Epithelial cell of prostate (primary cell): Measurements from ENCODE around the gene TANGO6.

Experiments
- DNase-seq: peaks from one replicate; pipeline ENCODE4 v3.0.0-alpha.2; 2011; ENCODE audit warnings: low read depth, low spot score
- H3K27ac ChIP-seq: fragments of 450-650 bp; 2 replicates; pipeline ENCODE4 v1.5.1; 2017; ENCODE audit warnings: mild to moderate bottlenecking

The TANGO6 gene

DNA sequence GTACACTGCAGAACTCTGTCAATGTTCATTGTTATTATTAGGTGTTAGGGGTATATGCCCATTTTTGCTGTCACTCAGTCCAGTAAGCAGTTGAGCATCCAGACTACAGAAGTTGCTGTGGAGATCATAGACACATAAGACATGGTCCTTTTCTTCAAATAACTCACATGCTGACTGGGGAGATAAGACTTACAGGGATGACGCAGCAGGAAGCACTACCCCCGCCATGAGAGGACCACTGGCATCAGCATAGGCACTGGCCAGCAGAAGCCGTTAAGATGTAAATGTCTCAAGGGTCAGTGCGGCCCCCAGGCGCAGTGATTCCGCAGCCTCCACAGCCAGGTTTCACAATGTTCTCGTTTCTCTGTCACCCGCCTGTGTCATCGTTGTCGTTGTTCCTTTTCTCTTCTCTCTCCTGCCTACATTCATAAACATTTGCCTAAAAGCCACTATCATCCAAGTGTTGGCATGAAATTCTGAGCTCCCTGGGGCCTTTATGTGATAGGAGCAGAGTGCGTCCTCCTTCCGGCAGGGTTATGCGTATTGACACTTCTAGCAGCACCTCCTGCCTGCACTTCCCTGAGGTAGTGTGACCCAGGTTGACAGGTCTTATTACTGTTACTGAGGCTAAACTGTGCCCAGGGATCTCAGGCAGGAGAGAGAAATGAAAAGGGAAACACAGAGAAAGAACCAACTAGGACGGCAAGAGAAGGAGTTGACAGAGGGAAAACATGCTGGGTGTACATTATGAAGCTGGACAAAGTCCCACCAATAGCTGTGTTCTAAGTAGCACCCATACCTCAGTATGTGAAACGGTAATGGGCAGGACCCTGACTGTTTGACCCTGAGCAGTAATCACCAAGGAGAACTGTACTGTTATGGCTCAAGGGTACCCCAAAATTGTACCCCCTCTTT lies 17.9 kb downstream of the TANGO6 start:
- H3K27ac ChIP-seq, result no peak overlapping the region
- DNase-seq, result no peak

DNA sequence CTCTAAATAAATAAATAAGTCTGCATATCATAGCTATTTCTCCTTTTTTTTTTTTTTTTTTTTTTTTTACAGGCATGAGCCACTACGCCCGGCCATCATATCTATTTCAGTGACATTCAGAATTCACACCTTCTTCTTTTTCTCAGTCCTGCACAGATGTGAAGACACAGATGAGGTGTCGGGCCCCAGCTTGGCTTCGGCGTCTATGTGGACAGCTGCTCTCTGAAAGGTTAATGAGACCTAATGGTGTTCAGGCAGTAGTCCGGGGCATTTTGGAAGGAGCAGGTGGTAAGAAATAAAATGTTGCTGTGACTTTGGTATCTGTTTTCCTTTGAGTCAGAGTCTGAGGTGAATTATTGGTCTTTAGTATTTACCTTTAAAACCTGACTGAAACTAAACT lies 23.6 kb downstream of the TANGO6 start:
- no peak for DNase-seq
- H3K27ac ChIP-seq, result no peak overlapping the region

DNA sequence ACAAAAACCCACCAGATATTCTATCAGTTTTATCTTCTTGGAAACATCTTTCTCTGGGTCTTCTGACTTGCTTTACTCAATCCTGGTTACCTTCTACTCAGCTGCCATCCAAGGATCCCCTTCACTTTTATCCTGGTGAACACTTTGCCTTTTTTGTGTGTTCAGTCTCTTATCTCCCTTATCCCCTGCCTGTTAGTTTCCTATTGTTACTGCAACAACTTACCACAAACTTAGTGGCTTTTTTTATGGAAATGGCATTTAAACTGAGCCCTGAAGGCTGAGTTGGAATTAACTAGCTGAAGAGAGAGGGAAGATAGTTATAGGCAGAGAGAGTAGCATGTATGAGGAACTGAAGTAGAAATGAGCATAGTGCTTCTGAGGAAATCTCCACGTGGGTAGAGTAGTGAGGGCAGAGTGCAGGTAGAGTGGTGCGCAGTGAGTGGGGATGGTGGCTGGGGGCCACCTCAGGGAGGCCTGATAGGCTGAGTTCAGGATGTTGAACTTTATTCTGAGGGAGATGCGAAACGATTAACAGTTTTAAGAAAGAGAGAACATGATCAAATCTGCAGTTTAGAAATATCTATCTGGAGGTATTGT lies 26.3 kb downstream of the TANGO6 start:
- no peak overlapping the region for H3K27ac ChIP-seq
- DNase-seq, result no peak

DNA sequence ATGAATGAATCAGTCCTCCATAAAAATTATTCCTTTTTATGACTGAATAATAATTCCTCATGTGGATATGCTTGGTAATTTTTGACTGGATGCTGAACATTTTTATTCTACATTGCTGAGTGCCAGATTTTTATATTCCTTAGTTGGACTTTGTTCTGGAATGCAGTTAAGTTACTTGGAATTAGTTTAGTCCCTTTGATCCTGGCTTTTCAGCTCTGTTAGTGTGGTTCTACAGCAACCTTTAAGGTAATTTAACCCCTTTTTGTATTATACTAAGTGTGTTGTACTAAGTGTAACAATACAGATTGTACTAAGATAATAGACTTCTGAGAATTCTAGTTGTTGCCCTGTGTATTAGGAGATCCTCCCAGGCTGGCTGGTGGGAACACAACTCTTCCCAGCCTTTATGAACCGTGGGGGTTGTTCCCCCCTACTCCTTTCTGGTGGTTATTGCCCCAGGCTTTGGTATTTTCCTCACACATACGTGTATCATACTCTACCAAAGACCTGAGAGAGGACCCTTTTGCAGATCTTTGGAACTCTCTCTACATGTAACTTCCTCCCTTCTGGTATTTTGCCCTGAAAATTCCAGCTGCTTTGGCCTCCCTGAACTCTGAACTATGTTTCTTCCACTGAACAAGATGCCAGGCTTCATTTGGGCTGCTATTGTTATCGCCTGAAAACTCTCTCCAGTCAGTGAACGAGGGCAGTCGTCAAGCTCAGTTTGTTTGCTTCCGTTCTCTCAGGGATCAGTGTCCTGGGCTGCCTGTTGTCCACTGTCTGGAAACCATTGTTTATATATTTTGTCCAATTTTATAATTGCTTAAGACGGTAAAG lies 30.5 kb downstream of the TANGO6 start:
- DNase-seq, result no peak

DNA sequence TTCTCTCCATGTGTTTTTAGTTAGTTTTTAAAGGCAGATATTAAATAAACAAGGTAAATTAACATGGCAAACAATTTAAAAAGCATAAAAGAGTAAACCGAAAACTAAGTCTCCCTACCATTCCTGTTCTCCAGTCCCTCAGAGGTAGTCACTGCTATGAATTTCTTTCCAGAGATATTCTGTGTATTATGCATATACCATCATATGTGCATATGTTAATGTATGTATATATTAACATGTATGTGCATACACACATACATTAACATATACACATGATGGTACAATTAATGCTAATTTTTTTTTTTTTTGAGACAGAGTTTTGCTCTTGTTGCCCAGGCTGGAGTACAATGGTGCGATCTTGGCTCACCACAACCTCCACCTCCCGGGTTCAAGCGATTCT lies 32.5 kb downstream of the TANGO6 start:
- no peak overlapping the region for H3K27ac ChIP-seq
- DNase-seq, result no peak

More for the DNA sequence above, 30.5 kb downstream of the TANGO6 start:
- no peak overlapping the region for H3K27ac ChIP-seq

DNA sequence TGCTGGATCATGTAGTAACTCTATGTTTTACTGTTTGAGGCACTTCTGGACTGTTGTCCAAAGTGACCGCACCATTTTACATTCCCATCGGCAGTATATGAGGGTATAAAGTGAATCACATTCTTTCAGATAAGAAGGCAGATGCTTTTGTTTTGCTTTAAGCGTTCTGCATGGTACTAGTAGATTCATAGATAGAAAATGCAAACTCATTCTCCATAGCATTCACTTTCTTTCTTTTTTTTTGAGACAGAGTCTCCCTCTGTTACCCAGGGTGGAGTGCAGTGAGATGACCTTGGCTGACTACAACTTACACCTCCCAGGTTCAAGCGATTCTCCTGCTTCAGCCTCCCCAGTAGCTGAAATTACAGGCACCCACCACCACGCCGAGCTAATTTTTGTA lies 40.4 kb downstream of the TANGO6 start:
- H3K27ac ChIP-seq, result no peak overlapping the region
- DNase-seq, result no peak

DNA sequence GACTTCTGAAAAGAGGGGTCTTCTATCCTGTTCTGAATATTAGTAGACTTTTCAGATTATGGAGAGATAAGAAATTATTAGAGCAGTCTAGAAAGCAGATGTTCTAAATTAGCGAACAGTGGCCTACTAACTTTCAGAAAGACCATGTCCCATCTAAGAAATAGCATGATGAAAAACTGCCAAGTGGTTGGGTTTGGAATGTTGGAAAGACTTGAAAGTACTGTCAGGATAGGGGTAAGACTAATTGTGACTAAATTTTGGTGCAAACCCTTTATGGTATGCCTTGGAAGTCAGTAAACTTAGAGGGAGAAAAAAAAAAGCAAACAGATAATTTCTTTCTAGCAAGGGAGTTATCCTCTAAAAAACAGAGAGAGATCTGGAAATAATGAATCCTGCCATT lies 41.1 kb downstream of the TANGO6 start:
- H3K27ac ChIP-seq, result no peak overlapping the region
- no peak for DNase-seq

DNA sequence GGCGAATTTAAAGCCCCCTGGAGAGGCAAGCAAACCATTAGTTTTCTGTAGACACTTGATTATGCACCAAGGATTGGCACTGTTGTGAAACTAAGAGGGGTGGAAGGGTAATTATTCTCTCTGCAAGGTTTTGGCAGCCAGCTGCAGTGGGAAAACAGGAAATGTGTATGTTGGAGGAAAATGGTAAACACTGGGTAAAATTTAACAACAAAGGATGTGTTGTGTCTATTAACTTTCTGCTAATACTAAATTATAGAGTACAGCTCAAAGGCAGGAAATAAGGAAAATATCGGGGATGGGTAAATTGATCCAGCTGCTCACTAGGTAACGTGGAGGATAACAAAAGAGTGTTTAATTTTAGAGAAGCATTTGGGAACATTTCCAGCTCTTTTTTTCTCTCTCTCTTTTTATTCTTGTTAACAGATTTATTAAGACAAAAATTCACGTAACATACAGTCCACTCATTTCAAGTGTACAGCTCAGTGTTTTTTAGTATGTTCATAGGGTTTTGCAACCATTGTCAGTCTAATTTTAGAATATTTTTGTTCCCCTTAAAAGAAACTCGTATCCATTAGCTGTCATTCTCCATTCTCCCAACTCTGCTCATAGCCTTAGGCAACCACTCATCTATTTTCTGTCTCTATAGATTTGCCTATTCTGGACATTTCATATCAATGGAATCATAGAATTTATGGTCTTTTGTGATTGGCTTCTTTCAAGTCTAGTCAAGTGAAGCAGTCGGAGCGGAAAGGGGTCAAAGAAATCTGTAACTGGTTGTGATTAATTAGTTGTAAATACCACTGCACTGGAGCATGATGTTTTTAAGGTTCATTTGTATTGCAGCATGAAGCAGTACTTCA lies 41.8 kb downstream of the TANGO6 start:
- H3K27ac ChIP-seq, result no peak overlapping the region
- no peak for DNase-seq

DNA sequence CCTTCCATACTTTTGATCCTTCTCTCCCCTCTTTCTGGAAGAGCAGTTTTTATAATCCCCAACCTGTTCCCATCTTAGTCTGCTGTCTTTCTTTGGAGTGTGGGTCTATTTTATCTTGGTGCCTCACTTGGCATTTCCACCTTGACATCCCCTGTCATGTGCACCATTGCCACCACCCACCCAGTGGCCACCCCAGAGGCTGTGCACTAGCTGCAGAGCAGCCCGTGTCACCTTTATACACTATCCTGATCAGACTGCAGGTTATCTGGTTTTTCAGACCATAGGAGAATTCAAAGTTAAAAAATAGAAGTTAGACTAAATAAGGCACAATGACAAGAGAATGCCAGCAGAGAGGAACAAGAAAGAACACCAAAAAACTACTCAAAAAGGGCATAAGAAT lies 43.8 kb downstream of the TANGO6 start:
- no peak for DNase-seq

DNA sequence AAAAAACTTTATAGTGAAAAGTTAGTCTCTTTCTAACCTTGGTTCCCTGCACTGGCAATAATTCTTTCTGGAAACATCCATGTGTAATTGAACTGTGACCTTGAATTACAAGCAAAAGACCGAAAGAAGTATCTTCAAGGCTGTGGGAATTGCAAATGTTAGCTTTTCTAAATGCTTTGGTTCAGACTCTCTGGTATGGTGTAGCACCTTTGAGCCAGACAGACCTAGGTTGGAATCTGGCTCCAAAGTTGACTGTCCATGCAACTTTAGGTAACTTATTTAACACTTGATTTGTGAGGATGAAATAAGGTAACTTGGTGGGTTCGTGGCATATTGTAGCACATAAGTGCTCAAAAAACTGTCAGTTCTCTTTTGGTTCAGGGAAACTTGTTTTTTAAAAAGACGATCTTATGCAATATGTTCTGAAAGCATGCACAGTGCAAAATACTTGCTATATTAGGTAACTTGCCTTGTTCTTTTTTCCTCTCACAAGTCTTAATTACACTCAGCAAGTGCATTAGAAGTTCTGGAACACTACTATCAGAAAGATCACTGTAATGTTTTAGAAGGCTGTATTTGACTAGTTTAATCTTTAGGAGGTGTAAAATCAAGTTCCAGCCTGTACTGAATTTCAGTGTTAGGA lies 46.3 kb downstream of the TANGO6 start:
- DNase-seq, result no peak
- H3K27ac ChIP-seq, result no peak overlapping the region

More for the DNA sequence above, 43.8 kb downstream of the TANGO6 start:
- H3K27ac ChIP-seq, result no peak overlapping the region

DNA sequence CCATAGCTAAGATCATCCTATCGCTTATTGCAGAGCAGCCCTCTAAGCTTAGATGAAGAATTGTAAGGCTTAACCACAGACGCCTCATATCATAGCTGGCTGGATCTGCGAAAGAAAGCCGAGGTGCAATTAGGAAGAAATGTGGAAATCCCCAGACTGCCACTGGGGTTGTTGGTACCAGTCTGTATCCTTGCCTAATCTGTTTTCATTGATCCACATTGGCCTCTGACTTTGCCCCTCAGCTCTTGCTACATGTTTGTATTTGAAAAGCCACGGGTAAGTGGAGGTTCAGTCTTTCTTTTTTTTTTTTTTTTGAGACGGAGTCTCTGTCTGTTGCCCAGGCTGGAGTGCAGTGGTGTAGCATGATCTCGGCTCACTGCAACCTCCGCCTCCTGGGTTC lies 48.9 kb downstream of the TANGO6 start:
- no peak for DNase-seq

DNA sequence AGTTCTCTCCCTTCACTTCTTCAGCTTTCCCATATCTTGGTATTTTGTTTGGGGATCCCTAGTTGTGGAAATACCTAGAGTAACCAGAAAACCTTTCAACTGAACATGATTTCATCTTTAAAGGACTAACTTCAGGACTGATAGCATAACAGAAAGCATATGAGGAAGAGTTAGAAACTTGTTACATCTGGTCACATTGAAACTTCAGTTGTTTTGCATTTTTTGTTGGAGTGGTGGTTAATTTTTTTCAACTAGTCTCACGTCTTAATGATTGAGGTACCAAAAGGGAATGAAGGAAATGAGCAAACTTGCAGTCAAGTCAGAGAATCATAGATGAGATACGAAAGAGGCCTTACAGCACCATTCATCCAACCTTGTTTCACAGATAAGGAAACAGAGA lies 49.6 kb downstream of the TANGO6 start:
- DNase-seq, result no peak

More for the DNA sequence above, 48.9 kb downstream of the TANGO6 start:
- H3K27ac ChIP-seq, result no peak overlapping the region

DNA sequence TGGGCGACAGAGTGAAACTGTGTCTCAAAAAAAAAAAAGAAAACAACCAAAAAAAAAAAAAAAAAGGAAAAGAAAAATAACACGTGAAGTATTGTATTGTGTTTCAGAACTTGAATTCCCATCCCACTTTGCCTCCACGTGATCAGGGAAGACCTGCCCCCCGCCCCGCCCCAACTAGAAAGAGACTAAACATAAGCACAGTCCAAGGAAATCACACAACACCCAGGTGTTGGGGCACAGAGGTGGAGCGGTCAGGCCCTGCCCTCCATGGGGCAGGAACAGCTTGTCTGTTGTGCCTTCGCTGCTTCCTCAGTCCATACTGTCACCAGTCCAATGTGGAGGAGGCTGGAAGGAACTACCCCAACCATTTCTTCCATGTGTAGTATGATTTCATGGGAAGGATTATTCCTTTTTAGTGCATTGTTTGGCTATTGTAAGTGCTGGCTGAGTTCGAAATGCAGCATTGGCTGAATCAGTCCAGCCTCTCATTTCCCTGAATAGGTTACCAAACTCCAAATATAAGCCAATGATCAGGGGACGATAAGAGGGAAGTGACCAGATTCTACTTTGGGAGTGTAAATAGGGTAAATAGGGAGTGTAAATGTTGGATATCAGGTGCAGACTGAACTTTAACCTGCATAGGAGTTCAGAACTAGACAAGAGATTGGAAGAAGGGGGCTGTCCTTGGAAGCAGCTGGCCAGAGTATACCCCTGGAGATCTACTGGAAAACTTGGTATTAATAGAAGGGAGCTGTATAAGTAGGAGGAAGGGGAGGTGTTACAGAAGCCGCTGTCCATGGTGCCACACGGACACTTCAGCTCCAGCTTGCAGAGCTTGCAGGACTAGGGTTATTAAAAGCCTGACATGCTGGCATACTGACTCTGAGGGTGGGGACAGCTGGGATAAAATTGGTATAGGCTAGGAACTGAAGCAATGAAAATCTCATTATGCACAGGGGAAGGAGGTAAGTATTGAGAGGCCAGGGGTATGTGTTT lies 50.7 kb downstream of the TANGO6 start:
- no peak for DNase-seq
- H3K27ac ChIP-seq, result no peak overlapping the region

More for the DNA sequence above, 49.6 kb downstream of the TANGO6 start:
- no peak overlapping the region for H3K27ac ChIP-seq

DNA sequence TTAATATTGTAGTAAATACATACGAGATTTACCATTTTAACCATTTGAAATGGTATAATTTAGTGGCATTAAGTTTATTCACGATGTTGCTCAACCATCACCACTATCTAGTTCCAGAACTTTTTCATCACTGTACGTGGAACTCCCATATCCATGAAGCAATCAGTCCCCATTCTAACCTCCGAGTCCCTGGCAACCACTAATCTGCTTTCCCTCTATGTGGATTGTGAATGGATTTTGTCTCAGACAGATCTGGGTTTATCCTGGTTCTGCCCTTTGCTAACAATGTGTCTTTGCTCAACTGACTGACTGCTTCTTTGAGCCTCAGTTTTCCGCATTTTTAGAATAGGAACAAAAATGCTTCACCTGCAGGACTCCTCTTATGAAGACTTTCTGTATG lies 51.4 kb downstream of the TANGO6 start:
- no peak for DNase-seq
- H3K27ac ChIP-seq, result no peak overlapping the region

DNA sequence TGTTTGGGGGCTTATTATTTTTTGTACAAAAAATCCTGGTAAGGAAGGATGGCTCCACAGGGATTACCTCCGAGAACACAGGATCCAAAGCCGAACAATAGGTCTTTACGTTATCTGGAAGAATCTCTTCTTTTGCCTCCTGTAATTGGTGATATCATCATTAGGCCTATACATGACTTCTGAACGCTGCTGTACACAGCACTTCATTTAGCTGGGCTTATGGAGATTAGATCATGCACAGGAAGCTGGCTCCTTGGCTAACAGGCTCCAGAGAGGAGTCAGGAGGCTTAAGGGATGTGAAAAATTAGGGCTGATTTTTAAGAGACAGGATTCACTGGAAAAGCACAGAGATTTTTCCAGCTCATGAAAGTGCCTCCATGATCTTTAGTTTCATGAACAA lies 54.7 kb downstream of the TANGO6 start:
- DNase-seq, result no peak
- H3K27ac ChIP-seq, result no peak overlapping the region

DNA sequence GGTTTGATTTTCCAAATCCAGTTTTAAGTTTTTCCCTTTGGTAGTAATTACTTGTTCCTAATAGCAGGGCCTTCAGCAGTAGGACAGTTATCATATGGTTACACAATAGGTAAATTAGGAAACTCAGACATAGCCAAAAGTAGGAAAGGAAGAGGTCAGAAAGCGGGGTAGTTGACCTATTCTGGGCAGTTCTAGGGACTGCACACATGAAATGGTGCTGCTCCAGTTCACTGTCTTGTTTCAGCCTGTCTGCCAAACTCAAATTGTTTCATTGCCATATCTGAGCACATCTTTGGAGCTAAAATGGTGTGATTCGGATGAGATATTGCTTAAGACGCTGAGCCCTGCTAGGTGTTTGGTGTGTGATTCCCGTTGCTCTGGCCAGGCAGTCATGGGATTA lies 56.7 kb downstream of the TANGO6 start:
- DNase-seq, result no peak
- H3K27ac ChIP-seq, result no peak overlapping the region

DNA sequence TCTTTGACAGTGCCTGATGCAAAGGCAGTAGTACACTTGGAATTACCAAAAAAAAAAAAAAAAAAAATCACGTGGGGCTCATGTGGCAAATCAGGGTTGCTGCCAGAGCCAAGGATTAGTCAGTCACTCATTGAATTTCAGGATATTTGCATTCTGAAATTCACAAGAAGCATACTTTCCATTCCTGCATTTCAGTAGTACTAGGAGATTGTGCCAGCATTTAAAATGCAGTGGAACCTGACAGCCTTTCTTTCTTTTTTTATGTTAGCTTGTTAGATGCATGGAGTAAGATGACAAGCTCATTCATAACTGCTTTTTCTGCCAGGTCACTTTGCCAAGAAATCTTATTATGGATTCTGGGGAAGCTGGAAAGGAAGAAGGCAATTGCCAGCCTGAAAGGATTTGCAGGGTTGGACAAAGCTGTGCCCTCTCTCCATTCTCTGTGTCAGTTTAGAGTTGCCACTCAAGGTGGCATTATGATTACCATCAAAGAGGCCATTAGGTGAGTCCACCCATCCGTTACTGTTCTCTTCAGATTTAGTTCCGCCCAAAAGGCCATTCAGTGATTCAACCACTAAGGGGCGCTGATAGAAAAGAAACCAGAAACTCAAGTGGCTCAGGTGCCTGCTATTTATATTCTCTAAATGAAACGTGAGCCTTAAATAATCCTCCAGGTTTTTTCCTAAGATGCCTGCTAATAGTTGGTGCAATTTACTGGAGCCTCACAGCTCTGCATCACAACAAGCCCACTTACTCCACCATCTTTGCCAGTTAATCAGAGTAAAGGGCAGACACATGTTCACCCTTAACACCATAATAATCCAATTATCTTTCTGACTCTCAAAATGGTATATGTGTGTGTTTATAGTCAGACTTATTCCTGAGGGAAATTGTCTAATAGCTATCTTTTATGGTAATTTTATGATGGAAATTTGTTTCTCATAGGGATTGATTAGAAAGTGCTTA lies 59.0 kb downstream of the TANGO6 start:
- DNase-seq, result no peak
- H3K27ac ChIP-seq, result no peak overlapping the region
